H1 (cell line): Measurements from ENCODE around the gene SPARC. TPM values are rescaled to one million over a fixed set of nuclear protein-coding genes. Genes with fewer than 3 reads are reported as not detected.

ENCODE experiments used
- CTCF ChIA-PET: fragments of 300-600 bp; sonication (Branson Sonifier 250); formaldehyde crosslinking; loops from one replicate; lab custom pipeline; 2021; ENCODE audit not compliant: partially characterized antibody; lab: Charles Lee
- POLR2A ChIA-PET: fragments of 300-600 bp; sonication (Branson Sonifier 250); formaldehyde crosslinking; loops from one replicate; lab custom pipeline; 2021; ENCODE audit warnings: inconsistent platforms; ENCODE audit not compliant: partially characterized antibody; lab: Charles Lee
- DNase-seq, 2 experiments: peaks; one replicate each; pipeline versions ENCODE4 v3.0.0 to v3.0.0-alpha.2; 2010 to 2022; ENCODE audit warnings: low spot score in 2 of 2, low read depth in 1 of 2, mixed read lengths in 1 of 2
- FAIRE-seq: peaks from 2 replicates; lab custom pipeline; 2011; peaks lifted over from hg19 to GRCh38; lab: Jason Lieb, UNC
- H2AFZ ChIP-seq: 2 replicates; pipeline ENCODE4 v1.8.1; 2012; ENCODE audit warnings: low read length, inconsistent platforms
- H2AK5ac ChIP-seq: 2 replicates; pipeline ENCODE4 v1.6.1; 2013; ENCODE audit warnings: low read depth, low read length
- H2BK120ac ChIP-seq: replicated peaks from 2 replicates; pipeline ENCODE3; 2013; ENCODE audit warnings: low read depth, low read length, inconsistent platforms
- H2BK12ac ChIP-seq: 2 replicates; pipeline ENCODE4 v1.6.1; 2013; ENCODE audit warnings: low read depth, low read length
- H2BK15ac ChIP-seq: 2 replicates; pipeline ENCODE4 v1.6.1; 2013; ENCODE audit warnings: low read length
- H2BK20ac ChIP-seq: 2 replicates; pipeline ENCODE4 v1.6.1; 2013; ENCODE audit warnings: low read length
- H2BK5ac ChIP-seq: 2 replicates; pipeline ENCODE4 v1.6.1; 2013; ENCODE audit warnings: low read depth, low read length
- H3K14ac ChIP-seq: 2 replicates; pipeline ENCODE4 v1.6.1; 2013; ENCODE audit warnings: inconsistent platforms; ENCODE audit not compliant: insufficient read length
- H3K18ac ChIP-seq: 2 replicates; pipeline ENCODE4 v1.6.1; 2013; ENCODE audit warnings: low read length; ENCODE audit errors: extremely low read depth
- H3K23ac ChIP-seq: 2 replicates; pipeline ENCODE4 v1.6.1; 2013; ENCODE audit warnings: inconsistent platforms; ENCODE audit not compliant: insufficient read length
- H3K23me2 ChIP-seq: 2 replicates; pipeline ENCODE4 v1.6.1; 2013; ENCODE audit warnings: low read depth, low read length
- H3K27ac ChIP-seq: 2 replicates; pipeline ENCODE4 v1.6.1; 2011; ENCODE audit warnings: low read depth, low read length, inconsistent platforms
- H3K27me3 ChIP-seq, 4 experiments: replicated peaks in 1 of 4; 1 replicate in 1 of 4; 2 replicates in 3 of 4; pipeline versions ENCODE4 v1.6.1 to v1.8.1; 2011 to 2013; ENCODE audit warnings: low read length in 3 of 4, mild to moderate bottlenecking in 3 of 4, inconsistent platforms in 2 of 4, mixed read lengths in 2 of 4, moderate library complexity in 1 of 4; ENCODE audit not compliant: control insufficient read depth in 3 of 4, insufficient read depth in 3 of 4; ENCODE audit errors: extremely low read depth in 1 of 4
- H3K36me3 ChIP-seq, 4 experiments: 2 replicates each; pipeline versions ENCODE4 v1.6.1 to v1.8.1; 2011 to 2013; ENCODE audit warnings: mild to moderate bottlenecking in 4 of 4, low read length in 3 of 4, moderate library complexity in 2 of 4, control low read depth in 1 of 4, inconsistent platforms in 1 of 4; ENCODE audit not compliant: insufficient read depth in 4 of 4, control insufficient read depth in 2 of 4
- H3K4ac ChIP-seq: replicated peaks from 2 replicates; pipeline ENCODE3; 2013; ENCODE audit warnings: low read length, low read depth, mixed read lengths, inconsistent platforms; ENCODE audit not compliant: insufficient read length
- H3K4me1 ChIP-seq, 4 experiments: replicated peaks in 1 of 4; 1 replicate in 1 of 4; 2 replicates in 3 of 4; pipeline versions ENCODE4 v1.6.1 to v1.8.1; 2011 to 2013; ENCODE audit warnings: low read length in 3 of 4, inconsistent platforms in 2 of 4, mixed read lengths in 1 of 4; ENCODE audit not compliant: insufficient read depth in 4 of 4, control insufficient read depth in 3 of 4
- H3K4me2 ChIP-seq, 2 experiments: 2 replicates each; pipeline versions ENCODE4 v1.6.1 to v1.8.1; 2011 to 2013; ENCODE audit warnings: low read depth in 2 of 2, low read length in 2 of 2, control low read depth in 1 of 2, inconsistent platforms in 1 of 2, mild to moderate bottlenecking in 1 of 2; ENCODE audit not compliant: insufficient read depth in 1 of 2
- H3K4me3 ChIP-seq, 4 experiments: fragments of 200-600, 300-600 bp in 1 of 4; sonication (generic), shearing (Covaris generic), sonication (Bioruptor Twin) in 1 of 4; 2 replicates each; pipeline versions ENCODE4 v1.5.1 to v1.8.1; 2011 to 2016; ENCODE audit warnings: low read length in 4 of 4, low read depth in 3 of 4, control low read depth in 2 of 4, inconsistent platforms in 2 of 4, mild to moderate bottlenecking in 2 of 4, mixed read lengths in 1 of 4, moderate library complexity in 1 of 4; ENCODE audit not compliant: insufficient read depth in 2 of 4; ENCODE audit errors: extremely low read depth in 1 of 4
- H3K56ac ChIP-seq: replicated peaks from 2 replicates; pipeline ENCODE3; 2013; ENCODE audit warnings: low read depth, mild to moderate bottlenecking, mixed read lengths, low read length, inconsistent platforms; ENCODE audit not compliant: insufficient read length
- H3K79me1 ChIP-seq: 2 replicates; pipeline ENCODE4 v1.6.1; 2013; ENCODE audit warnings: low read depth, low read length, control low read depth
- H3K79me2 ChIP-seq, 2 experiments: 2 replicates each; pipeline versions ENCODE4 v1.6.1 to v1.8.1; 2012 to 2013; ENCODE audit warnings: low read length in 2 of 2, mild to moderate bottlenecking in 2 of 2, inconsistent platforms in 1 of 2; ENCODE audit not compliant: insufficient read depth in 2 of 2, control insufficient read depth in 1 of 2
- H3K9ac ChIP-seq, 4 experiments: replicated peaks in 1 of 4; 1 replicate in 1 of 4; 2 replicates in 3 of 4; pipeline versions ENCODE4 v1.6.1 to v1.8.1; 2011 to 2013; ENCODE audit warnings: low read depth in 3 of 4, low read length in 3 of 4, control low read depth in 2 of 4, mild to moderate bottlenecking in 2 of 4, moderate library complexity in 2 of 4, inconsistent platforms in 1 of 4; ENCODE audit errors: extremely low read depth in 1 of 4
- H3K9me3 ChIP-seq, 2 experiments: 2 replicates each; pipeline versions ENCODE4 v1.6.1 to v1.8.1; 2012 to 2013; ENCODE audit warnings: mild to moderate bottlenecking in 2 of 2, moderate library complexity in 2 of 2, control low read depth in 1 of 2, inconsistent platforms in 1 of 2, low read depth in 1 of 2, low read length in 1 of 2, mixed read lengths in 1 of 2; ENCODE audit not compliant: insufficient read depth in 2 of 2
- H4K20me1 ChIP-seq, 2 experiments: replicated peaks in 1 of 2; 2 replicates each; pipeline versions ENCODE3 to v1.8.1; 2011 to 2013; ENCODE audit warnings: inconsistent platforms in 2 of 2, low read length in 2 of 2, mild to moderate bottlenecking in 1 of 2; ENCODE audit not compliant: insufficient read depth in 2 of 2, control insufficient read depth in 1 of 2
- H4K5ac ChIP-seq: 2 replicates; pipeline ENCODE4 v1.6.1; 2013; ENCODE audit warnings: low read length, low read depth, mixed read lengths, inconsistent platforms; ENCODE audit not compliant: insufficient read length
- H4K8ac ChIP-seq: 2 replicates; pipeline ENCODE4 v1.8.0; 2013; ENCODE audit warnings: mild to moderate bottlenecking, moderate library complexity, low read length, inconsistent platforms; ENCODE audit not compliant: insufficient read depth; ENCODE audit errors: extremely low read depth
- H4K91ac ChIP-seq: replicated peaks from 2 replicates; pipeline ENCODE3; 2013; ENCODE audit warnings: low read length, mixed read lengths, inconsistent platforms; ENCODE audit not compliant: insufficient read length
- MAFK ChIP-seq: IDR thresholded peaks from 2 replicates; pipeline ENCODE4 v1.6.1; 2012; ENCODE audit warnings: low read depth, mild to moderate bottlenecking, improper control_type of control experiment, low read length
- TBP ChIP-seq: IDR thresholded peaks from 2 replicates; pipeline ENCODE4 v1.6.1; 2011; ENCODE audit warnings: low read depth, low read length, improper control_type of control experiment
- WGBS, 2 experiments: shearing (Covaris generic) in 1 of 2; methylation state at CpG; one replicate each; pipeline versions ENCODE4 v1.1.6 to v1.1.7; 2013 to 2015; ENCODE audit warnings: low lambda C conversion rate in 2 of 2, mixed read lengths in 2 of 2, inconsistent platforms in 1 of 2, low coverage in 1 of 2, missing lambda C conversion rate in 1 of 2; ENCODE audit not compliant: insufficient replicate concordance in 2 of 2, insufficient coverage in 1 of 2, insufficient read length in 1 of 2; ENCODE audit errors: extremely low coverage in 1 of 2, missing lambda C conversion rate in 1 of 2; 5-methylcytosine and 5-hydroxymethylcytosine counted together
- polyA plus RNA-seq, 7 experiments: library from polyadenylated mRNA; depleted of rRNA in 3 of 7; stranded (reverse) in 5 of 7; unstranded in 2 of 7; fragments of >200 nt in 5 of 7; fragments of 200-250 nt in 2 of 7; gene quantifications; 1 replicate in 5 of 7; 2 replicates in 1 of 7; 4 replicates in 1 of 7; pipeline versions ENCODE4 v1.2.1 to v1.2.3, GENCODE V29; 2011 to 2013; ENCODE audit warnings: missing spikeins in 2 of 7, mixed read lengths in 2 of 7
- total RNA-seq: library from RNA; stranded (reverse); fragmentation: NEBNext Ultra II Directional; extraction: Animal tissue kit (Norgen Biotek cat#: 25700); gene quantifications from 2 replicates; pipeline ENCODE4 v1.2.1, GENCODE V29; 2021

SPARC gene
- total and polyA plus RNA-seq, 2 of the 8 experiments (the other 6 are each of a cell fraction or from before 2014, with no cell fraction given) = 375 to 438 TPM

DNA sequence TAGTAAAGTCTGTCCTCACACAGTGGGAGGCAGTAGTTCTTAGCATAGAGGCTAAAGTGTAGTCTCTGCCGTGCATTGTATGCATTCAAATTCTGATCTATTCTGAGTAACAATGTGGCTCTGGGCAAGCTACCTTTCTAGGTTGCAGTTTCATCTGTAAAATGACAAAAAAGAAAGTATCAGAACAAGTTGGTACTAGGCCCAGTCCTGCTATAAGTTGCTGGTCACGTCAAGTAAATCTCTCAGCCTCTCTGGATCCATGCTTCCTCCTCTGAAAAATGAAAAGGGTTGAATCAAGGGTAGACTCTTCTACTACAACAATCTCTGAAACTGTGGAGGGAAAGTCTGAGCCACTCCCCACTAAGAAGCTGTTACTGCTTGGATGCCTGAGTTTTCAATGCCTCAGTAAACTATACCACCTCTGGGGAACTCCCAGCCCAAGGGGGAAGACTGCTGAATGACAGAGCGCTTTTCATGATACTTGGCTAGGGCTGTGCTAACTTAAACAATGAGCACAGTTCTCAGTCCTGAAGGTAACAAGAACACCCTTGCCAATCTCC is 34.5 kb upstream of the SPARC start:
- WGBS, 2 experiments = 70% methylated on average over 3 of the region's 3 CpGs; no CpG with 5 or more reads in 1 of the 2 experiments
- Histone ChIP-seq H3K79me1 (no peaks in the 10 kb centered on the region), H3K9ac (no peak overlapping the region), H3K79me2 (no peaks in the 10 kb centered on the region), H4K8ac (no peak overlapping the region), H2AK5ac (no peak overlapping the region), H4K5ac (no peak overlapping the region), H3K23me2 (no peaks in the 10 kb centered on the region), H3K27ac (no peak overlapping the region), H3K23ac (no peak overlapping the region), H3K18ac (no peak overlapping the region), H3K14ac (no peak overlapping the region), H4K91ac (no peak overlapping the region), H2BK15ac (no peak overlapping the region), H2BK120ac (no peak overlapping the region), H3K4me2 (0 out of 4 replicates have a peak overlapping the region, but pooled peaks of 1 of the 2 experiments have one; percentile 20), H3K36me3 (no peaks in the 10 kb centered on the region), H3K4me3 (no peak overlapping the region), H2AFZ (peak overlapping the region; percentile 96), H2BK12ac (peak overlapping the region; percentile 40; the same call in 1 of the 2 replicates), H3K4me1 (peaks cover 0 to 10% (median 6%) of the 10 kb centered on the region in 4 experiments; a peak in 4 of 7 replicates), H3K4ac (no peak overlapping the region), H3K56ac (no peak overlapping the region), H3K9me3 (no peaks in the 10 kb centered on the region), H2BK20ac (peak overlapping the region; percentile 52; the same call in 1 of the 2 replicates), H2BK5ac (no peak overlapping the region), H3K27me3 (no peaks in the 10 kb centered on the region), H4K20me1 (no peaks in the 10 kb centered on the region)
- POLR2A ChIA-PET = interaction anchor here (1.1 to 1.4 kb wide), 4 partner anchors 12 to 34 kb away, joined by 3 to 6 read pairs (median 3); partner anchors contain the start of gene SPARC
- no peak for DNase-seq
- TF ChIP-seq TBP (no peak), MAFK (0 out of 2 replicates have a peak, but pooled peaks have one; percentile 16)
- CTCF ChIA-PET = interaction anchor here (0.6 to 11.6 kb wide), 19 partner anchors 13 to 402 kb away, joined by 3 to 198 read pairs (median 10); partner anchors contain the start of gene SPARC
- no peak for FAIRE-seq
